Spleen (tissue), 7 donors: ENCODE results near the gene PARD3.

ENCODE experiments used
- CTCF ChIP-seq, 11 experiments: fragments of 200-600 bp in 7 of 11; fragments of 450-650 bp in 4 of 11; sonication (generic) in 4 of 11; IDR thresholded peaks in 8 of 11; conservative IDR thresholded peaks in 3 of 11; 1 replicate in 7 of 11; 2 replicates in 4 of 11; pipeline versions ENCODE4 v1.4.0 to v1.8.0; 2016 to 2021; ENCODE audit warnings: antibody characterized with exemption in 11 of 11, inconsistent platforms in 4 of 11, mild to moderate bottlenecking in 1 of 11
- POLR2A ChIP-seq, 3 donors: fragments of 450-650 bp; IDR thresholded peaks; one replicate each; pipeline ENCODE4 v1.5.1; 2017; ENCODE audit warnings: antibody characterized with exemption in 3 of 3, mild to moderate bottlenecking in 1 of 3
- donor health status: DM: no; HTN: no; CAD: no; lungs with moderate emphysema.
- donor health status: DM: no; HTN: no; CAD: no.
- donor health status: DM: no; HTN: no; CAD: no.

GRCh38 chr10:34748357-34748756 is 66.7 kb downstream of the PARD3 start:
- no peak for TF ChIP-seq CTCF (IDR thresholded peaks at IDR 0.05 in 8 of 11, conservative IDR thresholded peaks at IDR 0.05 in 3 of 11)
- no peak for TF ChIP-seq POLR2A (IDR thresholded peaks at IDR 0.05)
